ENCODE data around the gene ELK4.

ELK4 gene

DNA sequence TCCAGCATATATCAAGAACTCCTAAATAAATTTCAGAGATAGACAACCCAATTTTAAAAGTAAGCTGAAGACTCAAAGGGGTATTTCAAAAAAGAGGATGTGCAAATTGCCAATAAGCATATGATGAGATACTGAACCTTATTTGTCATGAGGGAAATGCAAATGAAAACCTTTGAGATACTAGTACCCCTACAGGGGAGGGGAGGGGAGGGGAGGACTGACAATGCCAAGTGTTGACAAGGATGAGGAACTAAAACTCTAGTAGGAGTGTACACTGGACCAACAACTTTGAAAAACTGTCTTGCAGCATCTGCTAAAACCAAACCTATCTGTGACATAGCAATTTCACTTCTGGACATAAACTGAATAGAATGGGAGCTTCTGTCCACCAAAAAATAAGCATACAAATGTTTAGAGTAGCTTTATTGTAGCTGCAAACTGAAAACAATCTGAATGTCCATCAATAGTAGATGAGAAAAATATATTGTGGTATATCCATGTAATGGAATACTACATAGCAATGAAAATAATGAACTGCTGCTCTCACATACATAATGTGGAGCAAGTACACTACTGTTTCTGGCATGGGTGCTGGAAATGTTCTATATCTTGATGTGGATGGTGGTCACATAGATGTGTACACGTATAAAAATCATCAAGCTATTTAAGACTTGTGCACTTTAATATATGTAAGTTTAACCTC lies 70.2 kb downstream of the ELK4 start:
- no peak for DNase-seq (ENCODE audit: low spot score)
